Heart left ventricle (tissue), 16 donors: Measurements from ENCODE around the gene WNT10A. TPM values are rescaled to one million over a fixed set of nuclear protein-coding genes. Genes with fewer than 3 reads are reported as not detected.

Source experiments
- ATAC-seq, 4 donors: fragments of 200-7000 bp; cut with Tn5 transposase; one replicate each; pipeline ENCODE4 v1.9.1; 2020 to 2022; ENCODE audit warnings: moderate library complexity in 4 of 4, mild to moderate bottlenecking in 3 of 4, moderate number of reproducible peaks in 1 of 4
- DNase-seq, 5 donors: peaks; one replicate each; pipeline ENCODE4 v3.0.0-alpha.2; 2020
- H3K27ac ChIP-seq, 12 donors: fragments of 200-600 bp; sonication (generic) in 4 of 12; one replicate each; pipeline versions ENCODE4 v1.5.0 to v1.8.0; 2016 to 2022; ENCODE audit warnings: mild to moderate bottlenecking in 2 of 12
- H3K27me3 ChIP-seq, 9 donors: fragments of 200-600 bp; sonication (generic) in 2 of 9; one replicate each; pipeline versions ENCODE4 v1.5.1 to v1.8.0; 2016 to 2022; ENCODE audit warnings: mild to moderate bottlenecking in 3 of 9
- H3K36me3 ChIP-seq, 9 donors: fragments of 200-600 bp; sonication (generic) in 2 of 9; one replicate each; pipeline versions ENCODE4 v1.5.0 to v1.8.0; 2018 to 2022; ENCODE audit warnings: mild to moderate bottlenecking in 2 of 9
- H3K4me1 ChIP-seq, 12 donors: fragments of 200-600 bp; sonication (generic) in 4 of 12; one replicate each; pipeline versions ENCODE4 v1.5.0 to v1.8.0; 2016 to 2022; ENCODE audit warnings: mild to moderate bottlenecking in 3 of 12
- H3K4me3 ChIP-seq, 12 donors: fragments of 200-600 bp; sonication (generic) in 4 of 12; one replicate each; pipeline versions ENCODE4 v1.5.0 to v1.8.0; 2017 to 2022; ENCODE audit warnings: mild to moderate bottlenecking in 9 of 12, moderate library complexity in 4 of 12
- H3K9me3 ChIP-seq, 12 donors: fragments of 200-600 bp; sonication (generic) in 4 of 12; one replicate each; pipeline versions ENCODE4 v1.5.0 to v1.8.0; 2016 to 2022; ENCODE audit warnings: mild to moderate bottlenecking in 1 of 12
- CTCF ChIP-seq, 12 donors: fragments of 200-600 bp; sonication (generic) in 4 of 12; IDR thresholded peaks; one replicate each; pipeline versions ENCODE4 v1.5.0 to v1.8.0; 2018 to 2022; ENCODE audit warnings: antibody characterized with exemption in 12 of 12, mild to moderate bottlenecking in 5 of 12
- POLR2A ChIP-seq, 2 donors: fragments of 450-650 bp; IDR thresholded peaks; one replicate each; pipeline ENCODE4 v1.6.1; 2017; ENCODE audit warnings: antibody characterized with exemption in 2 of 2, mild to moderate bottlenecking in 2 of 2, moderate library complexity in 2 of 2
- WGBS, 4 donors: extraction: QIAGEN DNeasy Blood & Tissue Kit in 2 of 4; methylation state at CpG; one replicate each; pipeline versions ENCODE4 v1.1.5 to v1.1.7; 2013 to 2018; 5-methylcytosine and 5-hydroxymethylcytosine counted together
- intact Hi-C, 10 donors: fragments of 100-400 bp; cut with DNase I; formaldehyde crosslinking; loops; one replicate each; pipeline versions ENCODE4 v1.11.1 to v1.14.2; 2022
- polyA plus RNA-seq, 2 donors: library from polyadenylated mRNA; stranded (reverse); fragments of 200-250 nt; gene quantifications; one replicate each; pipeline ENCODE4 v1.2.3, GENCODE V29; 2013
- total RNA-seq, 9 donors: library from RNA; depleted of rRNA in 2 of 9; stranded (reverse); fragments of >200 nt in 2 of 9; fragmentation: NEBNext Ultra II Directional in 3 of 9; extraction: Animal tissue kit (Norgen Biotek cat#: 25700) in 3 of 9; gene quantifications; one replicate each; pipeline versions ENCODE4 v1.1.0 to v1.2.4, GENCODE V29; 2016 to 2023
- donor health status: ischemic (EF 13 %, LVEDD 7.1; RV severe dilation, severe dysfunction).
- donor health status: healthy with polysubstance abuse.
- donor health status: DM: no; HTN: yes; CAD: no.
- donor health status: DM: no; HTN: no; CAD: no.
- donor health status: ischemic (EF 25% LVEDD 6.9; RV normal size, moderate dysfunction).
- donor health status: ischemic (EF 25% LVEDD 5.7; RV mildly dilated, moderate dysfunction).
- donor health status: healthy.
- donor health status: DM: yes; HTN: yes; CAD: no.
- donor health status: ischemic (EF 35%, LVEDD 5.7; RV mildly dilated, moderate dysfunction).
- donor health status: nonischemic (EF 11% LVEDD 7.7; RV severe dilation, severe dysfunction).
- donor health status: DM: yes; HTN: yes; CAD: no.
- donor health status: PGD.
- donor health status: ischemic (EF 29% LVEDD 5.4; RV normal size, mild dysfunction).
- donor health status: nonischemic (EF 23%, LVEDD 6.1; RV moderate dilation, normal function).

Gene WNT10A
- total and polyA plus RNA-seq, 11 donors: 0.08 to 1.3 (median 0.16) TPM; not detected in 8

DNA sequence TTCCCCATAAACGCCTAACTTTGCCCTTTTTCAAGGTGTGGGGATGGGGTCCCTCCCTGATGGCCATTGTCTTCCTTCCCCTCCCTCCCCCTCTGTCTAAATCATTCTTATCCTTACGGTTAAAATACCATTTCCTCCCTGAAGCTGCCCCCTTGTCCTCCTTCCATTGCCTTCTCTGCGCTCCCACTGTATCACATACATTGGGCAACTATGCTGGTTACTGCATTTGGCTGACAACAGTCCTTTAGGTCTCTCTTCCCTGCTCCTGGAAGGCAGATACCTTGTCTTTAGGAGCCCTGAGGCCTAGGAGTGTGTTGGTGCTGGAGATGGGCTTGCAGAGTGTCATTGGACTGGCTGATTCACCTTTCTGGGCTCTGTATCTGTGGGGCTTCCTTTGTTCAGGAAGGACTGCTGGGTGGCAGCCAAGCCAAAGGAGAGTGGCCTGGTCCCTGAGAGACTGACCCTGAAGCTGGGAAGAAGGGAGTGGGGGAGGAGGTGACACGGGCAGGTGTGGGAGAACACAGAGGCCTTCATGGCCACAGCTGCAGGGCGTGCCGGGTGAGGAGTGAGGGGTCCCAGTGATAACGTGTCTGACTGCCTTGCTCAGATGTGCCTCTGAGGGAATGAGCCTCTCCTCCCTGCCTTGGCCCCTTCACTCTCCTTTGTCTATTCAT is 18.9 kb upstream of the WNT10A start:
- ATAC-seq (no peak), DNase-seq (peak in 1 of 5 donors; percentile 18)
- Histone ChIP-seq H3K36me3 (no peaks in the 10 kb centered on the region), H3K9me3 (no peaks in the 10 kb centered on the region), H3K27ac (no peak overlapping the region), H3K27me3 (peaks cover 21 to 82% (median 67%) of the 10 kb centered on the region in 9 donors), H3K4me1 (peaks cover 0 to 38% (median 11%) of the 10 kb centered on the region in 12 donors), H3K4me3 (peak overlapping the region in 1 of 12 donors; percentile 48)
- intact Hi-C loops: no loop called here
- TF ChIP-seq CTCF (IDR thresholded peaks at IDR 0.05) (no peak), POLR2A (IDR thresholded peaks at IDR 0.05) (no peak)
- 52 to 71% (median 60%) methylated on average over 7 of the region's 7 CpGs for WGBS, 4 donors

DNA sequence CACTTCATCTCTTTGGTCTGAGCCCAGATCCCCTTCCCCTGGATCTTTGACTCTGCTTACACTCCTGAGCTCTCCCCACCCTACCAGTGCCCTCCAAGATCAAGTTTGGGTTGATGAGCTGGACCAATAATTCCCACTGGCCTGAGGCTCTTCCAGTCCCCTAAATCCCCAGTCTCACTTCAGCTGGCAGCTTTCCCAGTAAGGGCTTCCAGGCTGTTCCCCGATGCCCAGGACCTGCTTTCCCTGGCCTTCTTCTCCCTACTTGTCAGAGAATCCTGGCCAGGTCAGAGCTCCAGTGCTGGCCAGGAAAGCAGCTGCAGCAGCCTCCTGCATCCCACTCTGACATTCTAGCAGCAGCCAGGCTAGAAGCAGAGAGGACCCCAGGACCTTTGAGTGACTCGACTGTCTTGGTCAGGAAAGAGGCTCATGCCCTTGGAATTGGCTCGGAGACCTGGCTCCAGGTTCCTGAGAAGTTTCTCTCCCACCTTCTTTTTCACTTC is 17.6 kb upstream of the WNT10A start:
- WGBS, 4 donors: 60 to 74% (median 69%) methylated on average over 3 of the region's 3 CpGs
- ATAC-seq (no peak), DNase-seq (no peak)
- H3K36me3 ChIP-seq: no peaks in the 10 kb centered on the region
- H3K4me1 ChIP-seq: peaks cover 0 to 27% (median 11%) of the 10 kb centered on the region in 12 donors
- TF ChIP-seq CTCF (IDR thresholded peaks at IDR 0.05): no peak
- H3K27ac ChIP-seq: no peak overlapping the region
- H3K9me3 ChIP-seq: no peaks in the 10 kb centered on the region
- intact Hi-C loops: no loop called here
- H3K27me3 ChIP-seq: peaks cover 21 to 84% (median 73%) of the 10 kb centered on the region in 9 donors
- H3K4me3 ChIP-seq: no peak overlapping the region

DNA sequence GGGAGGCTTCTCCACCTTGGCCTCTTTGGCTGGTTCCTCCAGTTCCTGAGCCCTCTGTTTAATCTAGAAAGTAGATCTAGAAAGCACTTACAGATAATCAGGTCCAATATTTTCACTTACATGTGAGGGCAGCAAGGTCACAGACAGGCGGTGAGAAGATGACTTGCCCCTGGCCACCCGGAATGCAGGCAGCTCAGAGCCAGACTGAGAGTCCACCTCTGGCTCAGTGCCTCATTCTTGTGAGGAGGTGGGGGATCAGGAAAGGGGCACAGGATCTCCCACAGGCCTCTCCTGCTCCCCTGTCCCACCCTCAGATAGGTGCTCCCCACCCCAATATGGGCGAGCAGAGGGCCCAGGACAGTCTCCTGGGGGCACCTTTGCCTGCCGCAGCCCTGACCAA is 15.3 kb upstream of the WNT10A start:
- intact Hi-C loops: no loop called here
- H3K36me3 ChIP-seq: no peaks in the 10 kb centered on the region
- H3K27me3 ChIP-seq: peaks cover 6 to 85% (median 58%) of the 10 kb centered on the region in 9 donors
- peaks cover 0 to 9% (median 6%) of the 10 kb centered on the region in 12 donors for H3K4me1 ChIP-seq
- 77 to 85% (median 79%) methylated on average over 4 of the region's 4 CpGs for WGBS, 4 donors
- H3K4me3 ChIP-seq: no peak overlapping the region
- TF ChIP-seq POLR2A (IDR thresholded peaks at IDR 0.05) (no peak), CTCF (IDR thresholded peaks at IDR 0.05) (no peak)
- no peaks in the 10 kb centered on the region for H3K9me3 ChIP-seq
- H3K27ac ChIP-seq: no peak overlapping the region
- no peak for DNase-seq
- ATAC-seq: no peak

GRCh38 chr2:218865999-218866398 is 14.7 kb upstream of the WNT10A start:
- ATAC-seq (no peak), DNase-seq (peak in 1 of 5 donors; percentile 11)
- TF ChIP-seq POLR2A (IDR thresholded peaks at IDR 0.05): no peak
- no peak for TF ChIP-seq CTCF (IDR thresholded peaks at IDR 0.05)
- Histone ChIP-seq H3K9me3 (no peaks in the 10 kb centered on the region), H3K4me3 (no peak overlapping the region), H3K36me3 (no peaks in the 10 kb centered on the region), H3K4me1 (peaks cover 0 to 6% (median 1%) of the 10 kb centered on the region in 12 donors), H3K27ac (no peak overlapping the region), H3K27me3 (peaks cover 8 to 85% (median 57%) of the 10 kb centered on the region in 9 donors)
- 57 to 76% (median 67%) methylated on average over 6 of the region's 6 CpGs for WGBS, 4 donors
- intact Hi-C loops: no loop called here
